IMR-90 (cell line): Measurements from ENCODE around the gene TNFRSF13B. TPM values are rescaled to one million over a fixed set of nuclear protein-coding genes. Genes with fewer than 3 reads are reported as not detected.

ENCODE experiments used
- ATAC-seq: fragments of 200-7000 bp; cut with Tn5 transposase; 2 replicates; pipeline ENCODE4 v1.9.1; 2020; ENCODE audit warnings: low read depth, mild to moderate bottlenecking, moderate library complexity
- BruUV-seq: library from RNA; stranded (reverse); fragments of 400-500 nt; replicated peaks from 2 replicates; lab custom pipeline; 2021; lab: Mats Ljungman, UMichigan
- CTCF ChIA-PET: fragments of 300-600 bp; formaldehyde crosslinking; extraction: SDS; loops from one replicate; lab custom pipeline; 2021; ENCODE audit warnings: antibody characterized with exemption; lab: Yijun Ruan, JAX
- POLR2A ChIA-PET: fragments of 300-600 bp; sonication (Branson Sonifier 250); formaldehyde crosslinking; loops from one replicate; lab custom pipeline; 2022; ENCODE audit warnings: antibody characterized with exemption; ENCODE audit not compliant: unreplicated experiment; lab: Charles Lee
- DNase-seq: peaks from one replicate; pipeline ENCODE4 v3.0.0; 2013
- H2AFZ ChIP-seq: replicated peaks from 2 replicates; pipeline ENCODE3; 2013; ENCODE audit warnings: low read length, mild to moderate bottlenecking; ENCODE audit not compliant: poor library complexity
- H2AK5ac ChIP-seq: 2 replicates; pipeline ENCODE4 v1.6.1; 2013; ENCODE audit warnings: low read depth, low read length, inconsistent platforms
- H2AK9ac ChIP-seq: replicated peaks from 2 replicates; pipeline ENCODE3; 2013; ENCODE audit warnings: mild to moderate bottlenecking, low read depth, low read length, moderate library complexity; ENCODE audit not compliant: poor library complexity
- H2BK120ac ChIP-seq: 2 replicates; pipeline ENCODE4 v1.6.1; 2013; ENCODE audit warnings: low read depth, low read length, inconsistent platforms
- H2BK15ac ChIP-seq: 3 replicates; pipeline ENCODE4 v1.6.1; 2013; ENCODE audit warnings: low read depth, low read length, inconsistent platforms
- H2BK20ac ChIP-seq: 2 replicates; pipeline ENCODE4 v1.6.1; 2013; ENCODE audit warnings: low read depth, mild to moderate bottlenecking, inconsistent platforms, low read length, moderate library complexity
- H2BK5ac ChIP-seq: 2 replicates; pipeline ENCODE4 v1.6.1; 2013; ENCODE audit warnings: mild to moderate bottlenecking, low read depth, low read length, inconsistent platforms; ENCODE audit not compliant: poor library complexity, severe bottlenecking
- H3K14ac ChIP-seq: replicated peaks from 2 replicates; pipeline ENCODE4 v1.6.1; 2013; ENCODE audit warnings: low read depth, low read length, inconsistent platforms
- H3K18ac ChIP-seq: 2 replicates; pipeline ENCODE4 v1.6.1; 2013; ENCODE audit warnings: low read depth, low read length, control low read depth
- H3K23ac ChIP-seq: 2 replicates; pipeline ENCODE4 v1.6.1; 2013; ENCODE audit warnings: low read depth, low read length, inconsistent platforms
- H3K27ac ChIP-seq: 2 replicates; pipeline ENCODE4 v1.5.1; 2013; ENCODE audit warnings: mild to moderate bottlenecking, control low read depth, low read length; ENCODE audit not compliant: insufficient read depth
- H3K27me3 ChIP-seq: 2 replicates; pipeline ENCODE4 v1.6.1; 2013; ENCODE audit warnings: low read length; ENCODE audit not compliant: control insufficient read depth, insufficient read depth
- H3K36me3 ChIP-seq: 2 replicates; pipeline ENCODE4 v1.6.1; 2013; ENCODE audit warnings: low read length, mixed read lengths; ENCODE audit not compliant: control insufficient read depth, insufficient read depth
- H3K4ac ChIP-seq: 2 replicates; pipeline ENCODE4 v1.6.1; 2013; ENCODE audit warnings: low read depth, low read length, inconsistent platforms
- H3K4me1 ChIP-seq: 2 replicates; pipeline ENCODE4 v1.6.1; 2013; ENCODE audit warnings: low read length, mixed read lengths; ENCODE audit not compliant: control insufficient read depth, insufficient read depth
- H3K4me2 ChIP-seq: 2 replicates; pipeline ENCODE4 v1.6.1; 2013; ENCODE audit warnings: low read depth, mild to moderate bottlenecking, control low read depth, low read length, moderate library complexity
- H3K4me3 ChIP-seq: 2 replicates; pipeline ENCODE4 v1.5.1; 2013; ENCODE audit warnings: low read depth, mild to moderate bottlenecking, control low read depth, low read length, moderate library complexity; ENCODE audit not compliant: insufficient read depth
- H3K56ac ChIP-seq: 2 replicates; pipeline ENCODE4 v1.6.1; 2013; ENCODE audit warnings: low read length, inconsistent platforms; ENCODE audit not compliant: insufficient read depth; ENCODE audit errors: extremely low read depth
- H3K79me1 ChIP-seq, 2 experiments: 2 replicates each; pipeline ENCODE4 v1.6.1; 2013; ENCODE audit warnings: low read length in 2 of 2, inconsistent platforms in 1 of 2, low read depth in 1 of 2
- H3K9ac ChIP-seq: 2 replicates; pipeline ENCODE4 v1.6.1; 2013; ENCODE audit warnings: low read depth, low read length, control low read depth
- H3K9me1 ChIP-seq: 2 replicates; pipeline ENCODE4 v1.6.1; 2013; ENCODE audit warnings: low read length, inconsistent platforms; ENCODE audit not compliant: insufficient read depth
- H3K9me3 ChIP-seq: 2 replicates; pipeline ENCODE4 v1.6.1; 2013; ENCODE audit warnings: low read length; ENCODE audit not compliant: control insufficient read depth, insufficient read depth
- H4K20me1 ChIP-seq: 2 replicates; pipeline ENCODE4 v1.6.1; 2013; ENCODE audit warnings: low read length, inconsistent platforms; ENCODE audit not compliant: insufficient read depth
- H4K5ac ChIP-seq: 2 replicates; pipeline ENCODE4 v1.6.1; 2013; ENCODE audit warnings: mild to moderate bottlenecking, low read depth, low read length, control low read depth
- H4K8ac ChIP-seq, 2 experiments: 2 replicates each; pipeline ENCODE4 v1.6.1; 2013; ENCODE audit warnings: low read depth in 2 of 2, low read length in 2 of 2, control low read depth in 1 of 2, inconsistent platforms in 1 of 2
- H4K91ac ChIP-seq: 2 replicates; pipeline ENCODE4 v1.6.1; 2013; ENCODE audit warnings: low read depth, low read length, inconsistent platforms; ENCODE audit not compliant: insufficient read depth
- BHLHE40 ChIP-seq: fragments of 150-350 bp; IDR thresholded peaks from 2 replicates; pipeline ENCODE4 v1.6.1; 2016; ENCODE audit warnings: mild to moderate bottlenecking, low read depth, low read length
- CEBPB ChIP-seq: IDR thresholded peaks from 2 replicates; pipeline ENCODE4 v1.6.1; 2012; ENCODE audit warnings: low read depth, low read length, improper control_type of control experiment
- CHD1 ChIP-seq: IDR thresholded peaks from 2 replicates; pipeline ENCODE4 v1.6.1; 2012; ENCODE audit warnings: low read depth, low read length, improper control_type of control experiment
- FOS ChIP-seq: fragments of 150-350 bp; IDR thresholded peaks from 2 replicates; pipeline ENCODE4 v1.6.1; 2016; ENCODE audit warnings: low read depth, low read length
- MAFK ChIP-seq: IDR thresholded peaks from 2 replicates; pipeline ENCODE4 v1.6.1; 2012; ENCODE audit warnings: low read depth, low read length, improper control_type of control experiment
- MXI1 ChIP-seq: IDR thresholded peaks from 2 replicates; pipeline ENCODE4 v1.6.1; 2012; ENCODE audit warnings: low read depth, mild to moderate bottlenecking, low read length, moderate library complexity, borderline replicate concordance
- NFE2L2 ChIP-seq: fragments of 150-350 bp; IDR thresholded peaks from 2 replicates; pipeline ENCODE4 v1.6.1; 2016; ENCODE audit warnings: low read depth, mild to moderate bottlenecking, low read length
- RAD21 ChIP-seq: IDR thresholded peaks from 2 replicates; pipeline ENCODE4 v1.6.1; 2012; ENCODE audit warnings: low read length, improper control_type of control experiment
- RCOR1 ChIP-seq: IDR thresholded peaks from 2 replicates; pipeline ENCODE4 v1.6.1; 2012; ENCODE audit warnings: mild to moderate bottlenecking, low read length, improper control_type of control experiment; ENCODE audit not compliant: insufficient replicate concordance
- RFX5 ChIP-seq: IDR thresholded peaks from 2 replicates; pipeline ENCODE4 v1.8.0; 2012; ENCODE audit warnings: low read depth, mild to moderate bottlenecking, low read length, moderate library complexity
- SMC3 ChIP-seq: fragments of 150-350 bp; IDR thresholded peaks from 2 replicates; pipeline ENCODE4 v1.6.1; 2016; ENCODE audit warnings: low read depth, mild to moderate bottlenecking, antibody characterized with exemption, low read length, moderate library complexity
- WGBS, 2 experiments: methylation state at CpG; one replicate each; pipeline versions ENCODE4 v1.1.5 to v1.1.7; 2013; ENCODE audit warnings: missing lambda C conversion rate in 2 of 2; ENCODE audit not compliant: insufficient read length in 1 of 2; ENCODE audit errors: extremely low coverage in 2 of 2; 5-methylcytosine and 5-hydroxymethylcytosine counted together
- dilution Hi-C: fragments of 300-500 bp; cut with HindIII; formaldehyde crosslinking; loops from one replicate; pipeline ENCODE4 v1.14.3; 2018; ENCODE audit warnings: low sequenced_read_pairs; ENCODE audit not compliant: unreplicated experiment
- in situ Hi-C: fragments of 300-500 bp; cut with MboI; formaldehyde crosslinking; loops from 3 replicates; pipeline ENCODE4 v1.14.3; 2019; ENCODE audit warnings: low sequenced_read_pairs, inconsistent platforms, mixed read lengths
- intact Hi-C: fragments of 100-400 bp; cut with micrococcal nuclease; formaldehyde crosslinking; loops from 2 replicates; pipeline ENCODE4 v1.10.0; 2022
- polyA plus RNA-seq, 3 experiments: library from polyadenylated mRNA; depleted of rRNA; stranded (reverse); fragments of >200 nt; gene quantifications; 2 replicates each; pipeline ENCODE4 v1.2.3, GENCODE V29; 2012; ENCODE audit warnings: low replicate concordance in 1 of 3
- total RNA-seq: library from RNA; depleted of rRNA; stranded (reverse); fragments of >200 nt; gene quantifications from 2 replicates; pipeline ENCODE4 v1.2.3, GENCODE V29; 2012
- TF ChIP-seq, protein P1 (sequence below): fragments of 150-350 bp; IDR thresholded peaks from 2 replicates; pipeline ENCODE4 v1.6.1; 2017; ENCODE audit warnings: mild to moderate bottlenecking, antibody characterized with exemption, low read length, low read depth
- TF ChIP-seq, protein P2 (sequence below): conservative IDR thresholded peaks from 2 replicates; pipeline ENCODE4 v1.5.1; 2012; ENCODE audit warnings: mild to moderate bottlenecking, low read depth, low read length, improper control_type of control experiment

Gene TNFRSF13B
- total and polyA plus RNA-seq, 2 of the 4 experiments (the other 2 are of a cell fraction): not detected

DNA sequence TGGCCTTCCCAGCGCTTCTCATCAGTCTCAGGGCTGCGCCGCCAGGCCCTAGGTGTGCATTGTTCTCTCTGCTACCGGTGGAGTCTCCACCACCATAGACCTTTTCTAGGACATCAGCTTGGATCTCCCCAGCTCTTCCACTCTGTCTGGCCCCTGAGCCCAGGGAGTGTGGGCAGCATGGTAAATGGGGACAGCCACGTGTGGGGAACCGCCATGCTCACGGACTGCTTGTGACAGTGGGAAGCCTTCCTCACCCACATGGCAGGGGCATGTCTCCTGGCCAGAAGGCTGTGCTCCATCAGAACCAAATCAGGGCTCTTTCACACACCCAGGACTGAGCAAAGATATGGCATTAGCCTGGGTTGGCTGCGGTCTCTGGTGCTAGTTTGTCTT lies 51.3 kb downstream of the TNFRSF13B start:
- no CpG with 5 or more reads among the region's 8 CpGs for WGBS, 2 experiments
- TF ChIP-seq MAFK (no peak), FOS (no peak), NFE2L2 (no peak), RAD21 (no peak), MXI1 (no peak), RFX5 (no peak), CEBPB (no peak), BHLHE40 (no peak), RCOR1 (no peak), CHD1 (no peak), SMC3 (no peak)
- TF ChIP-seq, protein P1, sequence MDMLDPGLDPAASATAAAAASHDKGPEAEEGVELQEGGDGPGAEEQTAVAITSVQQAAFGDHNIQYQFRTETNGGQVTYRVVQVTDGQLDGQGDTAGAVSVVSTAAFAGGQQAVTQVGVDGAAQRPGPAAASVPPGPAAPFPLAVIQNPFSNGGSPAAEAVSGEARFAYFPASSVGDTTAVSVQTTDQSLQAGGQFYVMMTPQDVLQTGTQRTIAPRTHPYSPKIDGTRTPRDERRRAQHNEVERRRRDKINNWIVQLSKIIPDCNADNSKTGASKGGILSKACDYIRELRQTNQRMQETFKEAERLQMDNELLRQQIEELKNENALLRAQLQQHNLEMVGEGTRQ: no peak
- TF ChIP-seq, protein P2, sequence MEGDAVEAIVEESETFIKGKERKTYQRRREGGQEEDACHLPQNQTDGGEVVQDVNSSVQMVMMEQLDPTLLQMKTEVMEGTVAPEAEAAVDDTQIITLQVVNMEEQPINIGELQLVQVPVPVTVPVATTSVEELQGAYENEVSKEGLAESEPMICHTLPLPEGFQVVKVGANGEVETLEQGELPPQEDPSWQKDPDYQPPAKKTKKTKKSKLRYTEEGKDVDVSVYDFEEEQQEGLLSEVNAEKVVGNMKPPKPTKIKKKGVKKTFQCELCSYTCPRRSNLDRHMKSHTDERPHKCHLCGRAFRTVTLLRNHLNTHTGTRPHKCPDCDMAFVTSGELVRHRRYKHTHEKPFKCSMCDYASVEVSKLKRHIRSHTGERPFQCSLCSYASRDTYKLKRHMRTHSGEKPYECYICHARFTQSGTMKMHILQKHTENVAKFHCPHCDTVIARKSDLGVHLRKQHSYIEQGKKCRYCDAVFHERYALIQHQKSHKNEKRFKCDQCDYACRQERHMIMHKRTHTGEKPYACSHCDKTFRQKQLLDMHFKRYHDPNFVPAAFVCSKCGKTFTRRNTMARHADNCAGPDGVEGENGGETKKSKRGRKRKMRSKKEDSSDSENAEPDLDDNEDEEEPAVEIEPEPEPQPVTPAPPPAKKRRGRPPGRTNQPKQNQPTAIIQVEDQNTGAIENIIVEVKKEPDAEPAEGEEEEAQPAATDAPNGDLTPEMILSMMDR: no peak
- Histone ChIP-seq H2BK120ac (no peak overlapping the region), H3K79me1 (no peaks in the 10 kb centered on the region), H4K20me1 (no peaks in the 10 kb centered on the region), H4K91ac (no peak overlapping the region), H3K36me3 (no peaks in the 10 kb centered on the region), H2BK15ac (no peak overlapping the region), H3K14ac (no peak overlapping the region), H3K56ac (no peak overlapping the region), H3K4ac (no peak overlapping the region), H2AFZ (no peak overlapping the region), H2AK9ac (no peak overlapping the region), H3K9me3 (no peaks in the 10 kb centered on the region), H2AK5ac (no peak overlapping the region), H3K4me3 (no peak overlapping the region), H3K4me1 (no peaks in the 10 kb centered on the region), H4K8ac (no peak overlapping the region), H2BK20ac (no peak overlapping the region), H3K4me2 (no peak overlapping the region), H2BK5ac (no peak overlapping the region), H3K27me3 (peaks cover 25% of the 10 kb centered on the region), H3K9me1 (no peaks in the 10 kb centered on the region), H4K5ac (no peak overlapping the region), H3K23ac (no peak overlapping the region), H3K18ac (no peak overlapping the region), H3K9ac (no peak overlapping the region), H3K27ac (no peak overlapping the region)
- dilution Hi-C loops: no loop called here
- in situ Hi-C loops: no loop called here
- no TSS peak for BruUV-seq
- no peak for DNase-seq
- ChIA-PET CTCF (no interaction called here), POLR2A (no interaction called here)
- intact Hi-C loops: no loop called here
- no peak for ATAC-seq
